Measurements from ENCODE around the gene BST2.
A peak's percentile ranks its signal among the peaks of the same experiment; 100 is the strongest.

BST2 gene

GRCh38 chr19:17436094-17436873, 30.9 kb upstream of the BST2 start:
- Histone ChIP-seq H3K27me3 (ENCODE audit: control insufficient read depth, insufficient read depth, low read length) (no peaks in the 10 kb centered on the region), H3K9me3 (ENCODE audit: control insufficient read depth, low read depth, low read length) (no peaks in the 10 kb centered on the region), H3K4me1 (ENCODE audit: control insufficient read depth, low read depth, low read length) (no peaks in the 10 kb centered on the region), H3K9ac (ENCODE audit: low read length) (no peak overlapping the region), H3K36me3 (ENCODE audit: control insufficient read depth, low read depth, low read length) (no peaks in the 10 kb centered on the region), H3K27ac (ENCODE audit: low read length) (no peak overlapping the region), H3K4me3 (ENCODE audit: low read length) (no peak overlapping the region)

GRCh38 chr19:17435218-17435617, 29.8 kb upstream of the BST2 start:
- H3K27me3 ChIP-seq (ENCODE audit: control insufficient read depth, insufficient read depth, low read length) = no peaks in the 10 kb centered on the region
- H3K36me3 ChIP-seq (ENCODE audit: control insufficient read depth, low read depth, low read length) = no peaks in the 10 kb centered on the region
- no peak overlapping the region for H3K27ac ChIP-seq (ENCODE audit: low read length)
- no peak overlapping the region for H3K9ac ChIP-seq (ENCODE audit: low read length)
- no peaks in the 10 kb centered on the region for H3K4me1 ChIP-seq (ENCODE audit: control insufficient read depth, low read depth, low read length)
- H3K9me3 ChIP-seq (ENCODE audit: control insufficient read depth, low read depth, low read length) = no peaks in the 10 kb centered on the region
- no peak overlapping the region for H3K4me3 ChIP-seq (ENCODE audit: low read length)

- H3K4me3 ChIP-seq (ENCODE audit: low read length) = no peak overlapping the region
- no peak overlapping the region for H3K27ac ChIP-seq (ENCODE audit: low read length)
- H3K9me3 ChIP-seq (ENCODE audit: control insufficient read depth, low read depth, low read length) = no peaks in the 10 kb centered on the region
- H3K4me1 ChIP-seq (ENCODE audit: control insufficient read depth, low read depth, low read length) = no peaks in the 10 kb centered on the region
- no peaks in the 10 kb centered on the region for H3K36me3 ChIP-seq (ENCODE audit: control insufficient read depth, low read depth, low read length)
- H3K27me3 ChIP-seq (ENCODE audit: control insufficient read depth, insufficient read depth, low read length) = no peaks in the 10 kb centered on the region
- H3K9ac ChIP-seq (ENCODE audit: low read length) = no peak overlapping the region
Measured at GRCh38 chr19:17431417-17431816, 26.0 kb upstream of the BST2 start.

DNA sequence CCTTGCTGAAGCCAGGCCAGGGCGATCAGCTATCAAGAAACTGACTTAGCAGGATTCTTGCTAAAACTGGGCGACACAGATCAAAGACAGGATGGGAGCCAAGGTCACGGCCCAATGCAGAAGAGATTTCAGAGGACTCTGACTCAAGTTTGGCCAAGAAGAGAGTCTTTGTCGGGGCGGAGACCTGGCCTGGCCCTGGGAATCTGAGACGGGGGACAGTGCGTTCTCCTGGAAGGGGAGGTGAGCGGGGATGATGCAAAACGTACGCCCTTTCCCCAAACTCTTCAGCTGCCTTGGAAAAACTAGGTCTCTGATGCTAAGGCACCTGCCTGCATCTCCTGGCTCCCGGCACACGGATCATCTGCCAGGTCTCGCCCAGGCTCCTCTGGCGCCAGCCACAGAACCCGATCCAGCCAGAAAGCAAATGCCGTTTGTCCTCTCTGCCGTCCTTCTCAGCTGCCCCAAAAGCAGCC, 24.2 kb upstream of the BST2 start:
- Histone ChIP-seq H3K27me3 (ENCODE audit: control insufficient read depth, insufficient read depth, low read length) (no peaks in the 10 kb centered on the region), H3K36me3 (ENCODE audit: control insufficient read depth, low read depth, low read length) (no peaks in the 10 kb centered on the region)

GRCh38 chr19:17424743-17425365, 19.4 kb upstream of the BST2 start:
- Histone ChIP-seq H3K4me1 (ENCODE audit: control insufficient read depth, low read depth, low read length) (peaks cover 3% of the 10 kb centered on the region), H3K9me3 (ENCODE audit: control insufficient read depth, low read depth, low read length) (no peaks in the 10 kb centered on the region), H3K4me3 (ENCODE audit: low read length) (peak overlapping the region; percentile 49), H3K27me3 (ENCODE audit: control insufficient read depth, insufficient read depth, low read length) (no peaks in the 10 kb centered on the region), H3K27ac (ENCODE audit: low read length) (no peak overlapping the region), H3K36me3 (ENCODE audit: control insufficient read depth, low read depth, low read length) (no peaks in the 10 kb centered on the region), H3K9ac (ENCODE audit: low read length) (no peak overlapping the region)

More for the DNA sequence above, 24.2 kb upstream of the BST2 start:
- Histone ChIP-seq H3K27ac (ENCODE audit: low read length) (no peak overlapping the region), H3K4me3 (ENCODE audit: low read length) (no peak overlapping the region), H3K9ac (ENCODE audit: low read length) (no peak overlapping the region), H3K9me3 (ENCODE audit: control insufficient read depth, low read depth, low read length) (no peaks in the 10 kb centered on the region), H3K4me1 (ENCODE audit: control insufficient read depth, low read depth, low read length) (no peaks in the 10 kb centered on the region)

DNA sequence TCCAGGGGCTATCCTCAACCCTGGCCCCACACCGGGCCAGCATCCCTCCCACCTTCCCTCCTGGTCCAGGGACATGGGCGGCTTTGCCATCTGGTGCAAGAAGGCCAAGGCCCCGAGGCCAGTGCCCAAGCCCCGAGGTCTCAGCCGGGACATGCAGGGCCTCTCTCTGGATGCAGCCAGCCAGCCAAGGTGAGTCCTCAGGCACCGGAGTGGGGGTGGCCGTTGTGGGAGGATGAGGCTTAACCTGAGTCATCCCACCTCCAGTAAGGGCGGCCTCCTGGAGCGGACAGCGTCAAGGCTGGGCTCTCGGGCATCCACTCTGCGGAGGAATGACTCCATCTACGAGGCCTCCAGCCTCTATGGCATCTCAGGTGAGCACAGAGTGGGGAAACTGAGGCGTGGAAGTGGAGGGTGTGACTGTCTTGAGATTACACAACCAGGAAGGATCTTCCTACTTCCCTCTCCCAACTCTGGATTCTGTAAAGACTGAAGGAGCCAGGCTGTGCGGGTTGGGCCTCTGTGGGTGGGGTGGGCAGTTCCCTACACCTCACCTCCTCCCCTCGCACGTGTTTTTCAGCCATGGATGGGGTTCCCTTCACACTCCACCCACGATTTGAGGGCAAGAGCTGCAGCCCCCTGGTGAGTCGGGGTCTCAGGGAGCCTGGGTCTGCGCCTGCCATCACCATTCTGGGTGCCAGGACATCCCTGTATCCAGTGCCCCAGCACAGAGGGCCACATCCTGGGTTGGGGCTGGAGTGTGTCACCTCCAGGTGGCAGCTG, 18.2 kb upstream of the BST2 start:
- no peaks in the 10 kb centered on the region for H3K36me3 ChIP-seq (ENCODE audit: control insufficient read depth, low read depth, low read length)
- H3K4me3 ChIP-seq (ENCODE audit: low read length) = no peak overlapping the region
- no peak overlapping the region for H3K27ac ChIP-seq (ENCODE audit: low read length)
- H3K4me1 ChIP-seq (ENCODE audit: control insufficient read depth, low read depth, low read length) = peaks cover 6% of the 10 kb centered on the region
- no peaks in the 10 kb centered on the region for H3K27me3 ChIP-seq (ENCODE audit: control insufficient read depth, insufficient read depth, low read length)
- H3K9ac ChIP-seq (ENCODE audit: low read length) = no peak overlapping the region
- no peaks in the 10 kb centered on the region for H3K9me3 ChIP-seq (ENCODE audit: control insufficient read depth, low read depth, low read length)

DNA sequence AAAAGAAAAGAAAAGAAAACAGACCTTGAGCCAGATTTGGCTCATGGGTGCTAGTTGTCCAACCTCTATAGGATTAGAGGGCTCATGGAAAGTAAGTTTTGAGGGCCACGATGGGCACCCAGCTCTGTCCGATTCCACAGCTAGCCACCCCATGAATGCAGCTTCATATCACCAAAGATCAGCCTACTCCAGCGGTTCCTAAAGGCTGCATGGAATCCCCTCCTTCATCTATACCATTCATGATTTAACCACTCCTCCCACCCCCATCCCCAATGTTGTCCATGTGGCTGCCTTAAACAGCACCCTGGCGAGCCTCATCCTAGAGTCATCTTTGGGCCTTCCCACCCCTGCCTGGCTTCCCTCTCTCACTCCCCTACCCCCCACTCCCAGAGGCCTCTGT, 16.5 kb upstream of the BST2 start:
- Histone ChIP-seq H3K9me3 (ENCODE audit: control insufficient read depth, low read depth, low read length) (no peaks in the 10 kb centered on the region), H3K4me3 (ENCODE audit: low read length) (no peak overlapping the region), H3K4me1 (ENCODE audit: control insufficient read depth, low read depth, low read length) (peaks cover 6% of the 10 kb centered on the region), H3K27me3 (ENCODE audit: control insufficient read depth, insufficient read depth, low read length) (no peaks in the 10 kb centered on the region), H3K36me3 (ENCODE audit: control insufficient read depth, low read depth, low read length) (no peaks in the 10 kb centered on the region), H3K27ac (ENCODE audit: low read length) (no peak overlapping the region), H3K9ac (ENCODE audit: low read length) (no peak overlapping the region)

DNA sequence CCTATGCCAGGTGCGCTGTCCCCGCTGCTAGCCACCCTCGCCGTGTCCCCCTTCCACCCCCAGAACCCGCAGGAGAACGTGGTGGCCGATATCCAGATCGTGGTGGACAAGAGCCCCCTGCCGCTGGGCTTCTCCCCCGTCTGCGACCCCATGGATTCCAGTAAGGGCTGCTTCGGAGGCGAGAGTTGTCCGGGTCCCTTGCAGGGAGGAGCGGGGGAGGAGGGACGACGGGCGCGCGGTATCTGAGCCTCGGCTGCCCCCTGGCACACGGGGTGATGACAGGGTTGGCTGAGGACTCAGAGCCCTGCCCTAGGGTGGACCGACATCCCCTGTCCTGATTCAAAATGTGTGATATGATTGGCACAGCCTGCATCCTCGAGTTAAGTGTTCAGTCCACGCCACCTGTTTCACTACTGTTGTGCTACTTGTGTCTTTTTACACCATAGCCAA, 15.1 kb upstream of the BST2 start:
- H3K36me3 ChIP-seq (ENCODE audit: control insufficient read depth, low read depth, low read length) = no peaks in the 10 kb centered on the region
- no peaks in the 10 kb centered on the region for H3K9me3 ChIP-seq (ENCODE audit: control insufficient read depth, low read depth, low read length)
- H3K4me3 ChIP-seq (ENCODE audit: low read length) = peak overlapping the region; percentile 77
- peaks cover 11% of the 10 kb centered on the region for H3K4me1 ChIP-seq (ENCODE audit: control insufficient read depth, low read depth, low read length)
- peak overlapping the region; percentile 28 for H3K9ac ChIP-seq (ENCODE audit: low read length)
- peaks cover 8% of the 10 kb centered on the region for H3K27me3 ChIP-seq (ENCODE audit: control insufficient read depth, insufficient read depth, low read length)
- no peak overlapping the region for H3K27ac ChIP-seq (ENCODE audit: low read length)

- Histone ChIP-seq H3K9me3 (ENCODE audit: control insufficient read depth, low read depth, low read length) (no peaks in the 10 kb centered on the region), H3K9ac (ENCODE audit: low read length) (peak within 1 kb of the TSS; percentile 28), H3K4me1 (ENCODE audit: control insufficient read depth, low read depth, low read length) (peaks cover 17% of the 10 kb centered on the region), H3K27ac (ENCODE audit: low read length) (no peak within 1 kb of the TSS), H3K4me3 (ENCODE audit: low read length) (peak within 1 kb of the TSS; percentile 77), H3K36me3 (ENCODE audit: control insufficient read depth, low read depth, low read length) (no peaks in the 10 kb centered on the region), H3K27me3 (ENCODE audit: control insufficient read depth, insufficient read depth, low read length) (peaks cover 11% of the 10 kb centered on the region)
Measured at GRCh38 chr19:17419621-17420474, 14.4 kb upstream of the BST2 start, which contains the start of gene MVB12A. Gene MVB12A (plus strand): TSS chr19:17420047. CDS start chr19:17420136, 89 bp downstream.

GRCh38 chr19:17419154-17419620, 13.8 kb upstream of the BST2 start:
- no peak overlapping the region for H3K27ac ChIP-seq (ENCODE audit: low read length)
- H3K9me3 ChIP-seq (ENCODE audit: control insufficient read depth, low read depth, low read length) = no peaks in the 10 kb centered on the region
- H3K9ac ChIP-seq (ENCODE audit: low read length) = peak overlapping the region; percentile 22
- H3K36me3 ChIP-seq (ENCODE audit: control insufficient read depth, low read depth, low read length) = no peaks in the 10 kb centered on the region
- H3K4me3 ChIP-seq (ENCODE audit: low read length) = peak overlapping the region; percentile 44
- H3K4me1 ChIP-seq (ENCODE audit: control insufficient read depth, low read depth, low read length) = peaks cover 15% of the 10 kb centered on the region
- peaks cover 11% of the 10 kb centered on the region for H3K27me3 ChIP-seq (ENCODE audit: control insufficient read depth, insufficient read depth, low read length)
